ENCODE measurements around the gene ZFYVE28.

Gene ZFYVE28

DNA sequence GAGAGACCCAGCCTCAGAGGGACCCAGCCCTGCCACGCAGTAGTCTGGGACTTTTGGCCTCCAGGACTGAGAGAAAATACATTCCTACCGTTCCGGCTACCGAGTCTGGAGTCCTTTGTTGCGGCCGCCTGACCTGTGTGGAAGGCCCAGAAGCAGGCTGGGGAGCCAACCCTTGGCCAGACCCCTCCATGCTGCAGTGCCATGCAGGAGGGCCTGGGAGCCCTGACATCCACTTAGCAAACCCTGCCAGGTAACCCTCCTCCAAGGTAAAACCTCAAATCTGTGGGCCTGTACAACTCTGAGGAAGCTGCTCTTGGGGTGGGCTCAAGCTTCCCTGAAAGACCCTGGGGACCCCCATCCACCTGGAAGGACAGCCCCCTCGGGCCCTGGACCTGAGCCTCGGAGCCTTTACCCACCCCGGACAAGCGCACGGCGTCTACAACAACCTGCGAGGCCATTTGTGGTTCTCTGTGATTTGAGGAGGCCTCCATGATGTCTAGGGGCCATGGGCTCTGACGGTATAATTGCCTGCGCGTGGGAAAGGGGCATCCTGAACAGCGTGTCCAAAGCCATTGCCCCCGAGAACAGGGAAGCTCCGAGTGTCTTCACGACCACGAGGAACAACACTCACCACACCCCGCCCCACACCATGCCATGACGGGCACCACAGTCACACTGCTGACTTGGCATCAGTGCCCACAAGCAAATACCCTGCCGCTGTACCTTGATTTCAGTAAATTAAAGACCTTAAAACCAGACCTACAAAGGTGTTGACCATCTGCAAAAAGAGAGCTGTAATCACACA, 58.7 kb downstream of the ZFYVE28 start:
- Histone ChIP-seq H3K9me3 (replicated peaks; ENCODE audit: low read length) (no peaks in the 10 kb centered on the region), H3K36me3 (ENCODE audit: insufficient read depth, low read length) (no peaks in the 10 kb centered on the region), H3K4me3 (ENCODE audit: low read length) (no peak overlapping the region), H3K9ac (ENCODE audit: low read depth, low read length) (no peak overlapping the region), H3K27me3 (ENCODE audit: control insufficient read depth, insufficient read depth, low read length) (no peaks in the 10 kb centered on the region), H3K4me1 (ENCODE audit: control insufficient read depth, insufficient read depth, low read length) (no peaks in the 10 kb centered on the region), H3K4me2 (ENCODE audit: low read length) (no peak overlapping the region)

DNA sequence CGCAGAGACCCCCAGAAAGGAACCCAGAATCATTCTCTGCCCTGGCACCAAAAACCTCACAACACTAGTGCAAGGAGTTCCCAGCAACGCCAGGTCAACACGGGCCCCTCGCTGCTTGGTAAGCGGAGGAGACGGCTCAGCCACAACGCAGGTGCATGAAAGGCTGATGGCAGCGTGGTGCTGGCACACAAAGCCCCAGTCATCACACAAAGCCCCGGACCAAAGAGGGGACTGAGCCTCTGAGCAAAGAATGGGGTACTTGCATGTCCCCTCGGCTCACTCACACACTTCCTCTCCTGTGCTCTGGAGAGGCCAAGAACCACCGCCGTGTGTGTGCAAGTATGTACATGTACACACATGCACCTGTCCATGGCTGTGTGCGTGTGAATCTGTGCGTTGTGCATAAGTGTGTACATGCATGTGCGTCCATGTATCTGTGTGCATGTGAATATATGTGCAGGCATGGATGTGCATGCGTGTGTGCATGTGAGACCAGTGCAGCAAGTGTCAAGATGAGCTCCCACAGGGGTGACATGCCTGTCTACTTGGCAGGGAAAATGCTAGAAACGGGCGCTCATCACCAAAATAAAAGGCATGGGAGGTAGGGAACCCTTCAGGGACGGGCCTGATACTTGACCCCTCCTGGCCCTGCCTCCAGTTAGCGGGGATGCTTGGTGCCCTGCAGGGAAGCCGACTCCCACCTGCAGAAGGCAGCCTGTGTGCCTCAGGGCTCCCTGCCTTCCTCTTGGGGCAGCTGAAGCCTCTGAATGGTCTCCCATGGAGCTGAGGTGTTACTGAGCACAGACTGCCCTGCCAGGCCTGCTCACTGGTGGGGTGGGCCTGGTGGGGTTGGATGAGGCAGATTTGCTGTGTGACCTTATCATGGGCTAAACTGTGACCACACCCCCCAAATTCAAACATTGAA, 60.4 kb downstream of the ZFYVE28 start:
- Histone ChIP-seq H3K9me3 (replicated peaks; ENCODE audit: low read length) (no peaks in the 10 kb centered on the region), H3K4me1 (ENCODE audit: control insufficient read depth, insufficient read depth, low read length) (no peaks in the 10 kb centered on the region), H3K27me3 (ENCODE audit: control insufficient read depth, insufficient read depth, low read length) (no peaks in the 10 kb centered on the region), H3K36me3 (ENCODE audit: insufficient read depth, low read length) (no peaks in the 10 kb centered on the region), H3K9ac (ENCODE audit: low read depth, low read length) (no peak overlapping the region), H3K4me3 (ENCODE audit: low read length) (no peak overlapping the region), H3K4me2 (ENCODE audit: low read length) (no peak overlapping the region)

DNA sequence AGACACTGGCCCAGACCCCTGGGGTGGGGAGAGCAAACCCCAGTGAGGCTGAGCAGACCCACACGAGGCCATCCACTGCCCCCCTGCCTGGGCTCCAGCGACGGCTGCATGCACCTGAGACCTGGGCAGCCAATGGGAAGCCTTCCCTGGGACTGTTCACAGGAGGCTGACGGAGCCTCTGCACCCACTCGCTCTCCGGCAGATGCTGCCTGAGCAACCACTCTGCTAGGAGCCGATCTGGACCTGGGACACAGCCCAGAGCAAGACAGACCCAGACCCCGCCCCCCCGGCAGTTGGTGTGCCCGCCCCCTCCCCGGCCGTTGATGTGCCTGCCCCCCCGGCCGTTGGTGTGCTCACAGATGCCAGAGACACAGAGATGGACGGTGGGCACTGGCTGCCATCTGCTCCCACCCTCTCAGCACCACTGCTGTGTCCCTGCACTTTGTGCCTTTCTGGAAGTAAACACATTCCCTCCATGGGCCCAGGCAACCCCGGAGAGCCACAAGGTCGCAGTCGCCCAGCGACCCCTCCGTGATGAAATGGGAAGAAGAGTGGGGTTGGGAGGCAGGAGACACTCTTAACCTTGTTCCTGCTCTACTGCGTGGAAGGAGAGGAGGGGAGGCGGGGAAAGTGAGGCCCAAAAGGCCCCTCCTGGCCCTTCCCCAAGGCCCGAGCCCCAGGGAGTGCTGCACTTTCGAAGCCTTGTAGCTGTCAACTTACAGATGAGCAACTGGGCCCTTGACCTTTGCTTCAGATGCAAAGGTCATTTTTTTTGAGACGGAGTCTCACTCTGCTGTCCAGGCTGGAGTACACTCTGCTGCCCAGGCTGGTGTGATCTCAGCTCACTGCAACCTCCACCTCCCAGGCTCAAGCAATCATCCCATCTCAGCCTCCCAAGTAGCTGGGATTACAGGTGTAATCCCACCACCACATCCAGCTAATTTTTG, 62.0 kb downstream of the ZFYVE28 start:
- Histone ChIP-seq H3K4me1 (ENCODE audit: control insufficient read depth, insufficient read depth, low read length) (no peaks in the 10 kb centered on the region), H3K9ac (ENCODE audit: low read depth, low read length) (no peak overlapping the region), H3K9me3 (replicated peaks; ENCODE audit: low read length) (no peaks in the 10 kb centered on the region), H3K4me2 (ENCODE audit: low read length) (no peak overlapping the region), H3K27me3 (ENCODE audit: control insufficient read depth, insufficient read depth, low read length) (no peaks in the 10 kb centered on the region), H3K36me3 (ENCODE audit: insufficient read depth, low read length) (no peaks in the 10 kb centered on the region), H3K4me3 (ENCODE audit: low read length) (no peak overlapping the region)

DNA sequence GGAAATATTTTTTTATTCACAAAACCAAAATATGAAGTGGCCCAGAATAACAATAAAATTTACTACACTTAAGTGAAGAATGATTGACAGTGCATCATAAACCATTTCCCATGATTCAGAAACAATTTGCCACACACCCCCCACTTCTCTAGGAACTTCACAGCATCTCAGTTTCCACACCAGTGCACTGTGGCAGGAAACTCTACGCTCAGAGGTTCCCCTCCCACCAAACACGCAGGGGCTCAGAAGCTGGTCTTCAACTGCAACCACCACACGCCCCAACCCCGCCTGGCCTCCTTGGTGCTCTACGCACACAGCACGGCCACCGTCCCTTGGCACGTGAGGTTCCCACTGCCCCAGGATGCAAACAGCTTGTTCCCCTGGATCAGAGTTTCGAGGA, 63.7 kb downstream of the ZFYVE28 start:
- Histone ChIP-seq H3K4me2 (ENCODE audit: low read length) (no peak overlapping the region), H3K9ac (ENCODE audit: low read depth, low read length) (no peak overlapping the region), H3K36me3 (ENCODE audit: insufficient read depth, low read length) (no peaks in the 10 kb centered on the region), H3K4me1 (ENCODE audit: control insufficient read depth, insufficient read depth, low read length) (no peaks in the 10 kb centered on the region), H3K4me3 (ENCODE audit: low read length) (no peak overlapping the region), H3K27me3 (ENCODE audit: control insufficient read depth, insufficient read depth, low read length) (no peaks in the 10 kb centered on the region), H3K9me3 (replicated peaks; ENCODE audit: low read length) (no peaks in the 10 kb centered on the region)

DNA sequence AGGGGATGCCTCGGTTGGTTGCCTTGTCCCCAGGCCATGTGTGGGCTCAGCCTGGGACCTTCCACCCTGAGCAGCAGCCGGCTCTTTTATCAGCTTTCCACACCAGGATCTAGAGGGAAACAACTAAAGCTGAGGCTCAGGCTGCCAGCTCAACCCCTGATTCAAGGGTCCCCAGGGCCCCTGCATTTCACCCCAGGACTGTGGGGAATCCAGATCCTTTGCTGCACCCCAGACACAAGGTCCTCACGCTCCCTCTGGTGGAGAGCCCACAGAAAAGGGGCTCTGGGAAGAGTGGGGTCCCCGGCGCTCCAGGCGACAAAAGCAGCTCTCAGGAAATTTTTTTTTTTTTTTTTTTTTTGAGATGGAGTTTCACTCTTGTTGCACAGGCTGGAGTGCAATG, 64.3 kb downstream of the ZFYVE28 start:
- Histone ChIP-seq H3K4me3 (ENCODE audit: low read length) (no peak overlapping the region), H3K4me1 (ENCODE audit: control insufficient read depth, insufficient read depth, low read length) (no peaks in the 10 kb centered on the region), H3K9ac (ENCODE audit: low read depth, low read length) (no peak overlapping the region), H3K36me3 (ENCODE audit: insufficient read depth, low read length) (no peaks in the 10 kb centered on the region), H3K27me3 (ENCODE audit: control insufficient read depth, insufficient read depth, low read length) (no peaks in the 10 kb centered on the region), H3K4me2 (ENCODE audit: low read length) (no peak overlapping the region), H3K9me3 (replicated peaks; ENCODE audit: low read length) (no peaks in the 10 kb centered on the region)

DNA sequence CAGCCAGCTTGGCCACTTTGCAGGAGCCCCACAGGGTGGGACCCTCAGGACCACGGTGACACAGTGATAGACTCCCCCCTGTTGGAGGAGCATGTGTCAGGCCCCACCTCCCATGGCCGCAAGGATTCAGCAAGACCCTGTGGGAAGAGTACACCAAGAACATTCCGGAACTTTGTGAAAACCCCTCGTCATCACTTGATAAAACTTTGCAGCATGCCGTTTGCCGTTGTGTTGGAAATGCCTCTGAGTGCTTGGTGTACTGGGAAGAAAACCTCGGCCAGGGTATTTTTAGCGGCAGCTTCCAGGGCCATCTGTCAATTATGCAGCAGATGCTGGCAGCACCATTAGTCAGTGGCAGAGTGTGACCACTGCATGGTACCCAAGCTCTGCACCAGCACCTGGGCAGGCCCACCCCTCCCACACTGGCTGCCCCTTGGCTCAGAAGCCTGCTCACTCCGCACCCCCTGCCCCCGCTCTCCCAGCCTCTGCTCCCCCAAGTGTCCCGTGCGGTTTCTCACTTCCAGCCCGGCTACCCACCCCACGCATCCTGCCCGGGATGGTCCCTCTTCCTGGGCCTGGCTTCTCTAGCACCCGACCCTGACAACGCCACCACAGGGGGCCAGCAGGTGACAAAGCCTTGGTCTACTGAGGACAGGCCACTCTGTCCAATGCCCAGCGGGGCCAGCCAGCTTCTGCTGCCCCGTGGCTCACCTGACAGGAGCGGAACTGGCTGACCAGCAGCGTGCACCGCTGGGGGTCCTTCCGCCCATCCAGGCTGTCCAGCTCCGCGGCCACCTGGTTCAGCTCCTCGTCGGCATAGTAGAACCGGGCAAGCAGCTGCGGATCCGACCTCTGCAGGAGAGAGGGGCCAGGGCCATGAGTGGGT, 65.0 kb downstream of the ZFYVE28 start:
- no peak overlapping the region for H3K4me2 ChIP-seq (ENCODE audit: low read length)
- H3K4me1 ChIP-seq (ENCODE audit: control insufficient read depth, insufficient read depth, low read length) = no peaks in the 10 kb centered on the region
- no peaks in the 10 kb centered on the region for H3K36me3 ChIP-seq (ENCODE audit: insufficient read depth, low read length)
- H3K9me3 ChIP-seq (replicated peaks; ENCODE audit: low read length) = no peaks in the 10 kb centered on the region
- no peaks in the 10 kb centered on the region for H3K27me3 ChIP-seq (ENCODE audit: control insufficient read depth, insufficient read depth, low read length)
- H3K9ac ChIP-seq (ENCODE audit: low read depth, low read length) = no peak overlapping the region
- no peak overlapping the region for H3K4me3 ChIP-seq (ENCODE audit: low read length)

DNA sequence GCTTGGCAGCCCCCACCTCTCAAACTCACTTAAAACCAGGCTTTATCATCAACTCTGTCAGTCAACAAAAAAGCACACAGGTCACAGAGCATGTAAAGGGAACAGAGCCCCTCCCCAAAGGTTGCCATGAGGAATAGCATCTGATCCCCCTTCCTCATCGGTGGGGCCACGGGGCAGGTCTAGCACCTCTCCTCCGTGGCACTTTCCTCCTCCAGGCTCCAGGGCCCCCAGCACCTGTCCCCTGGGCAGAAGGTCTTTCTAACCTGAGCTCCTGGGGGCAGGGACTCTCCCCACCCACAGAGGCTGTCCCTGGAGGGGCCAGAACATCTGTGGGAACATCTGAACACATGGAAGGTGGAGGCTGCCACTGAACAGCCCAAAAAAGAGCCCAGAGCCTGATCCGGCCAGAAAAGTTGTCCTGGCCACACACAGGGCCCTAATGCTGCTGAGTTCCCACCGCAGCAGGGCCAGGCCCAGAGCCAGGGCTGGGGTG, 65.7 kb downstream of the ZFYVE28 start:
- H3K36me3 ChIP-seq (ENCODE audit: insufficient read depth, low read length) = no peaks in the 10 kb centered on the region
- H3K4me1 ChIP-seq (ENCODE audit: control insufficient read depth, insufficient read depth, low read length) = no peaks in the 10 kb centered on the region
- H3K9ac ChIP-seq (ENCODE audit: low read depth, low read length) = no peak overlapping the region
- no peaks in the 10 kb centered on the region for H3K27me3 ChIP-seq (ENCODE audit: control insufficient read depth, insufficient read depth, low read length)
- H3K4me3 ChIP-seq (ENCODE audit: low read length) = no peak overlapping the region
- H3K9me3 ChIP-seq (replicated peaks; ENCODE audit: low read length) = no peaks in the 10 kb centered on the region
- H3K4me2 ChIP-seq (ENCODE audit: low read length) = no peak overlapping the region

DNA sequence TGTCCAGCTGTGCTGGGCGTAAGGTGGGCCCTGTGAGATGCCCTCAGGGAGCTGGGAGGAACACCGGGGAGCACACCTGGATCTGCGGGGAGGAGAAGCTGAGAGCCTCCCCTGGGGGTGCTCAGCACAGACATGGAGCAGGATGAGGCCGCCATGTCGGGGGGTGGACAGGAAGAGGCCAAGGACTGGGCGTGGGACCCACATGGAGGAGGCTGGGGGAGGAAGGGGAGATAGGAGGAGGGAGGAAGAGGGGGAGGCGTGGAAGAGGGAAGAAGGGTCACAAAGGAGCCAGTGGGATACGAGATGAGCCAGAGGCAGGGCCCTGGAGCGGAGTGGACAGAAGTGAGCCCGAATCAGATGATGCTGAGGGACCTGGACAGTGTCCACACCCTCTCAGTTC, 66.3 kb downstream of the ZFYVE28 start:
- Histone ChIP-seq H3K4me1 (ENCODE audit: control insufficient read depth, insufficient read depth, low read length) (no peaks in the 10 kb centered on the region), H3K36me3 (ENCODE audit: insufficient read depth, low read length) (no peaks in the 10 kb centered on the region), H3K4me2 (ENCODE audit: low read length) (no peak overlapping the region), H3K9me3 (replicated peaks; ENCODE audit: low read length) (no peaks in the 10 kb centered on the region), H3K9ac (ENCODE audit: low read depth, low read length) (no peak overlapping the region), H3K4me3 (ENCODE audit: low read length) (no peak overlapping the region), H3K27me3 (ENCODE audit: control insufficient read depth, insufficient read depth, low read length) (no peaks in the 10 kb centered on the region)

DNA sequence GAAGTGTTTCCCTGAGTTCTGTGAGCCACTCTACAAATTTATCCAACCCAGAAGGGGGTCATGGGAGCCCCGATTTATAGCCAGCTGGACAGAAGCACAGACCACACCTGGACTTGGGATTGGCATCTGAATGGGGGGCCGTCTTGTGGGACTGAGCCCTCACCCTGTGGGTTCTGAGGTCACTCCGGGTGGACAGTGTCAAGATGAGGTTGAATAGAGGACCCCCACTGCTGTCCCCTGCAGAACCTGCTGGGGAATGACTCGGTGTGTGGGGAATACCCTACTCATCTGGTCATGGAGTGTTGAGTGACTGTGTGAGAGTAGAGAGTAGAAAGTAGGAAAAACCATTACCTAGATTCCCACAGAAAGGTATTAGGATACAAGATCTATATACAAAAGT, 67.5 kb downstream of the ZFYVE28 start:
- Histone ChIP-seq H3K9ac (ENCODE audit: low read depth, low read length) (no peak overlapping the region), H3K4me3 (ENCODE audit: low read length) (no peak overlapping the region), H3K9me3 (replicated peaks; ENCODE audit: low read length) (no peaks in the 10 kb centered on the region), H3K4me2 (ENCODE audit: low read length) (no peak overlapping the region), H3K36me3 (ENCODE audit: insufficient read depth, low read length) (no peaks in the 10 kb centered on the region), H3K27me3 (ENCODE audit: control insufficient read depth, insufficient read depth, low read length) (no peaks in the 10 kb centered on the region), H3K4me1 (ENCODE audit: control insufficient read depth, insufficient read depth, low read length) (no peaks in the 10 kb centered on the region)

DNA sequence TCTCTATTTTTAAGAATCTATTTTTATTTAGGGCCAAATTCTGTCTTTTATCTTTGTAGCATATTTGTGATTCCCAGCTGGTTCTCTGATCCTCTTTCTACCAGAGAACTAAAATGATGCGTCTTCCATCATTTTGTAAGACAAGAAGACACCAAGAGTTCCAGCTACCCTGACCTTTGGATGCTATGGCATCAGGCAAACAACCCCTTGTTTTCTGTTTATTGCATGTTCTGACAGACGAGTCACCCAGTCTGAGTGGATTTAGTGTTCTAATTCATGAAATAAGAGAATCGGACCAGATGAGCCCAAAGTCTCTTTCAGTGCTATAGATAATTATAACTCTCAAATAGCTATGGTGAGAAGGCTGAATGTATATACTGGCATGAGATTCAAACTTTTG, 69.7 kb downstream of the ZFYVE28 start:
- H3K27me3 ChIP-seq (ENCODE audit: control insufficient read depth, insufficient read depth, low read length) = peaks cover 1% of the 10 kb centered on the region
- no peaks in the 10 kb centered on the region for H3K4me1 ChIP-seq (ENCODE audit: control insufficient read depth, insufficient read depth, low read length)
- H3K9me3 ChIP-seq (replicated peaks; ENCODE audit: low read length) = no peaks in the 10 kb centered on the region
- no peak overlapping the region for H3K9ac ChIP-seq (ENCODE audit: low read depth, low read length)
- H3K36me3 ChIP-seq (ENCODE audit: insufficient read depth, low read length) = no peaks in the 10 kb centered on the region
- no peak overlapping the region for H3K4me3 ChIP-seq (ENCODE audit: low read length)
- no peak overlapping the region for H3K4me2 ChIP-seq (ENCODE audit: low read length)

Measured in skeletal muscle satellite cell (primary cell).